A549 (cell line): ENCODE data around the gene MAN2B2.

ENCODE experiments used
- CTCF ChIP-seq: fragments of >200 bp; sonication (Bioruptor Twin); formaldehyde crosslinking; IDR thresholded peaks from 3 replicates; pipeline ENCODE4 v1.5.1; 2016
- MAX ChIP-seq: IDR thresholded peaks from 2 replicates; pipeline ENCODE4 v1.6.1; 2012
- NFE2L2 ChIP-seq: fragments of 150-350 bp; conservative IDR thresholded peaks from 2 replicates; pipeline ENCODE4 v1.6.1; 2014; ENCODE audit warnings: low read length
- RCOR1 ChIP-seq: fragments of 150-350 bp; IDR thresholded peaks from 2 replicates; pipeline ENCODE4 v1.6.1; 2014; ENCODE audit warnings: antibody characterized with exemption, low read length, low read depth
- REST ChIP-seq: fragments of 200-600 bp; sonication (generic); IDR thresholded peaks from 2 replicates; pipeline ENCODE4 v1.6.1; 2016; ENCODE audit warnings: antibody characterized with exemption, mild to moderate bottlenecking, moderate library complexity
- ZFP36 ChIP-seq: fragments of 450-650 bp; IDR thresholded peaks from 2 replicates; pipeline ENCODE4 v1.6.1; 2014; ENCODE audit warnings: borderline replicate concordance; ENCODE audit not compliant: partially characterized antibody

- TF ChIP-seq ZFP36 (no peak), CTCF (no peak), MAX (no peak), REST (no peak), RCOR1 (no peak), NFE2L2 (no peak)
Measured at GRCh38 chr4:6555519-6555918, 19.5 kb upstream of the MAN2B2 start.
